Suprapubic skin (tissue), 4 donors: ENCODE results near the gene CA12.

Experiments used
- EP300 ChIP-seq: sonication (generic); formaldehyde crosslinking; IDR thresholded peaks from one replicate; pipeline ENCODE4 v1.6.1; 2017; ENCODE audit warnings: antibody characterized with exemption
- POLR2A ChIP-seq, 2 donors: fragments of 450-650 bp; IDR thresholded peaks; one replicate each; pipeline ENCODE4 v1.6.1; 2017; ENCODE audit warnings: antibody characterized with exemption in 2 of 2, mild to moderate bottlenecking in 2 of 2, moderate library complexity in 2 of 2
- POLR2AphosphoS5 ChIP-seq, 3 donors: sonication (generic); formaldehyde crosslinking; IDR thresholded peaks; one replicate each; pipeline ENCODE4 v1.6.1; 2017; ENCODE audit warnings: antibody characterized with exemption in 3 of 3
- TF ChIP-seq, protein P1 (sequence below), 2 donors: fragments of 200-600 bp in 1 of 2; fragments of 450-650 bp in 1 of 2; sonication (generic) in 1 of 2; IDR thresholded peaks; one replicate each; pipeline ENCODE4 v1.5.1; 2016 to 2019; ENCODE audit warnings: antibody characterized with exemption in 2 of 2, mild to moderate bottlenecking in 1 of 2, moderate library complexity in 1 of 2

DNA sequence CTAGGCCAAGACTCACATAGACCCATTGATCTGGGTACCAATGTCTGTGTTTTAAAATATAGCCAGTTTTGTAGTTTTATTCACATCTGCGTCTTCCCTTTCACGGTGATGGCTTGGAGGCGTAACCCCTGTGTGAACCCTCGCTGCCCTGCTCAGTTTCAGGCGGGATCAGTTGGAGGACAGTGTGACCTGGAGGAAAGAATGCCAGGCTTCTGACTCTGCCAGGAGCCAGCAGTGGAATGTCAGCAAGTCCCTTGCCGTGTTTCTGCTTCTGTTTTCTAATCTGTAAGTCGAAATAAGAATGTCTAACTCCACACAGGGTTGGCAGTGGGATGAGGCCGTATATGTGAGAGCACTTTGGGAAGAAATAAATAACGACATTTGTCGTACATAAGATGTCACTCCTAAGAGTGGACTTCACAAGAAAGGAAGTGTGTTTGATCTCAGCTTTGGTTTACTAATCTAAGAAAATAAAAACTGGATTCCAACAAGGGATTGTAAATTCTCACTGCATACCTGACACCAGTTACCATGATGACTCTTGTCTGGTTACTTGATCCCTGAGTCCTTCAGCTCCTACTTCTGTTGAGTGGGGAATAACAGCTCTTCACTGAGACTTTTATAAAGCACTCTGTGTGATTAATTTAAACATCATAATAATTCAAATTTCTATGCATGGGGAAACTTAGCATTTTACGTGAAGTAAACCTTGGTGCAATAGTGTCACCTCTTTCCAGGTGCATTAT, 6.3 kb upstream of the CA12 start:
- TF ChIP-seq, protein P1, sequence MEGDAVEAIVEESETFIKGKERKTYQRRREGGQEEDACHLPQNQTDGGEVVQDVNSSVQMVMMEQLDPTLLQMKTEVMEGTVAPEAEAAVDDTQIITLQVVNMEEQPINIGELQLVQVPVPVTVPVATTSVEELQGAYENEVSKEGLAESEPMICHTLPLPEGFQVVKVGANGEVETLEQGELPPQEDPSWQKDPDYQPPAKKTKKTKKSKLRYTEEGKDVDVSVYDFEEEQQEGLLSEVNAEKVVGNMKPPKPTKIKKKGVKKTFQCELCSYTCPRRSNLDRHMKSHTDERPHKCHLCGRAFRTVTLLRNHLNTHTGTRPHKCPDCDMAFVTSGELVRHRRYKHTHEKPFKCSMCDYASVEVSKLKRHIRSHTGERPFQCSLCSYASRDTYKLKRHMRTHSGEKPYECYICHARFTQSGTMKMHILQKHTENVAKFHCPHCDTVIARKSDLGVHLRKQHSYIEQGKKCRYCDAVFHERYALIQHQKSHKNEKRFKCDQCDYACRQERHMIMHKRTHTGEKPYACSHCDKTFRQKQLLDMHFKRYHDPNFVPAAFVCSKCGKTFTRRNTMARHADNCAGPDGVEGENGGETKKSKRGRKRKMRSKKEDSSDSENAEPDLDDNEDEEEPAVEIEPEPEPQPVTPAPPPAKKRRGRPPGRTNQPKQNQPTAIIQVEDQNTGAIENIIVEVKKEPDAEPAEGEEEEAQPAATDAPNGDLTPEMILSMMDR (IDR thresholded peaks at IDR 0.05), result no peak
- TF ChIP-seq POLR2A (IDR thresholded peaks at IDR 0.05) (no peak), EP300 (no peak), POLR2AphosphoS5 (IDR thresholded peaks at IDR 0.05) (no peak)
